GM12891 (cell line): Measurements from ENCODE around the gene RTN4RL1.

Experiments used
- DNase-seq: peaks from one replicate; pipeline ENCODE4 v3.0.0; 2011; ENCODE audit warnings: low spot score; ENCODE audit not compliant: insufficient read length
- FAIRE-seq: peaks from 2 replicates; lab custom pipeline; 2011; peaks lifted over from hg19 to GRCh38; lab: Jason Lieb, UNC
- PAX5 ChIP-seq: IDR thresholded peaks from 2 replicates; pipeline ENCODE4 v1.6.1; 2011; ENCODE audit warnings: low read length, moderate library complexity, mild to moderate bottlenecking; ENCODE audit not compliant: insufficient read depth, severe bottlenecking
- POLR2A ChIP-seq: IDR thresholded peaks from 2 replicates; pipeline ENCODE4 v1.6.1; 2011; ENCODE audit warnings: low read depth, low read length, control low read depth
- POLR2AphosphoS5 ChIP-seq: IDR thresholded peaks from 2 replicates; pipeline ENCODE4 v1.6.1; 2011; ENCODE audit warnings: low read depth, low read length, control low read depth
- POU2F2 ChIP-seq: IDR thresholded peaks from 2 replicates; pipeline ENCODE4 v1.6.1; 2011; ENCODE audit warnings: low read depth, mild to moderate bottlenecking, control low read depth, low read length, moderate library complexity
- SPI1 ChIP-seq: IDR thresholded peaks from 2 replicates; pipeline ENCODE4 v1.6.1; 2011; ENCODE audit warnings: low read depth, low read length, control low read depth
- TAF1 ChIP-seq: IDR thresholded peaks from 2 replicates; pipeline ENCODE4 v1.6.1; 2011; ENCODE audit warnings: low read depth, low read length, control low read depth

Gene RTN4RL1

DNA sequence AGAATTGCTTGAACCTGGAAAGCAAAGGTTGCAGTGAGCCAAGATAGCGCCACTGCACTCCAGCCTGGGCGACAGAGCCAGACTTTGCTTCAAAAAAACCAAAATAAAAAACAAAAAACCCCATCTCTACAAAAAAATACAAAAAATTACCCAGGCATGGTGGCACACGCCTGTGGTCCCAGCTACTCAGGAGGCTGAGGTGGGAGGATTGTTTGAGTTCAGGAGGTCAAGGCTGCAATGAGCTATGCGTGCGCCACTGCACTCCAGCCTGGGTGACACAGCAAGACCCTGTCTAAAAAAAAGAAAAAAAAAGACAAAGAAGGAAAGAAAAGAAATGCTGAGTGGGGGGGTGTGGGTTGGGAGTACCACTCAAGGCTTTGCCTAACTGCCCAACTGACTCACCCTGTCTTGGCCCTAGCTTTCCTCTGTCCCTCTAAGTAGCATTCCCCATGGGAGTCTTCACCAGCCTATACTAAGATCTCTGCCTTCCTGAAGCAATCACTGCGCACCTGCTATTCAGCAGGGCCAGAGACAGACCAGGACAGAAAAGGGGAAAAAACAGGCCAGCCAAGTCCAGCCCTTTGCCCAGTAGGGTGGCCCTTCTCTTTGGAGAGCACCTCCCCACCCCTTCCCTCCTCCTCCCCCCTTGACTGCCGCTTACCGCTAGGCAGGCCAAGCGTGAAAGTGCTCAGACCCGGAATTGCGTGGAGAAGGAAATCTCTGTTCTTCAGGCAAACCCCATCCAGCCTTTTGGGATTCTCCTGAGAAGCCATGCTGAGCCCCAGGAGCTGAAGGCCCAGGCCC is 45.8 kb downstream of the RTN4RL1 start:
- TF ChIP-seq PAX5 (no peak), POLR2A (no peak), POU2F2 (no peak), TAF1 (no peak), POLR2AphosphoS5 (no peak), SPI1 (no peak)
- no peak for FAIRE-seq

DNA sequence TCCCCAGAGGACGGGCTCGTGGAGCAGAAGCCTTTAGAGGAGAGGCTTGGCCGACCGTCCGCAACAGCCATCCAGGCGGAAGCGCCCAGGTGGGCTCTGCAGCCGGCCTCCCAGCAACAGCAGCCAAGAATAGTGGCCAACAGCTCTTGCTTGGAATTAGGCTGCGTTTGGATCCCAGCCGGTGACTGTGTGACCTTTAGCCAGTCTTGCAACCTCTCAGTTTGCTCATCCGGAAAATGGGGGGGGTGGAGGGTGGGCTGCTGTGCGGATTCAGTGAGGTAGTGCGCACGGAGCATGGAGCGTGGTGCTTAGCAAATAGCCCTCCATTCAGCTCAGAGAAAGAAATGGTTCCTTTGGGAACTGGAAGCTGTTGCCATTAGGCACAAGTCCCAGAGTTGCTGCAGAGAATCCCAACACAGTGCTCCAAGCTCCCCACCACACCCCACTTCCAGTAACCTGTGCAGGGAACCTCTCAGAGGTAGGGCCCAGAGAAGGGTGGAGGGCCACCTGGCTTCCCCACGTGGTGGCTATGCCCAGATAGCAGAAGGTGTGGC is 46.7 kb downstream of the RTN4RL1 start:
- DNase-seq (no peak), FAIRE-seq (no peak)

More for the DNA sequence above, 45.8 kb downstream of the RTN4RL1 start:
- DNase-seq, result no peak

DNA sequence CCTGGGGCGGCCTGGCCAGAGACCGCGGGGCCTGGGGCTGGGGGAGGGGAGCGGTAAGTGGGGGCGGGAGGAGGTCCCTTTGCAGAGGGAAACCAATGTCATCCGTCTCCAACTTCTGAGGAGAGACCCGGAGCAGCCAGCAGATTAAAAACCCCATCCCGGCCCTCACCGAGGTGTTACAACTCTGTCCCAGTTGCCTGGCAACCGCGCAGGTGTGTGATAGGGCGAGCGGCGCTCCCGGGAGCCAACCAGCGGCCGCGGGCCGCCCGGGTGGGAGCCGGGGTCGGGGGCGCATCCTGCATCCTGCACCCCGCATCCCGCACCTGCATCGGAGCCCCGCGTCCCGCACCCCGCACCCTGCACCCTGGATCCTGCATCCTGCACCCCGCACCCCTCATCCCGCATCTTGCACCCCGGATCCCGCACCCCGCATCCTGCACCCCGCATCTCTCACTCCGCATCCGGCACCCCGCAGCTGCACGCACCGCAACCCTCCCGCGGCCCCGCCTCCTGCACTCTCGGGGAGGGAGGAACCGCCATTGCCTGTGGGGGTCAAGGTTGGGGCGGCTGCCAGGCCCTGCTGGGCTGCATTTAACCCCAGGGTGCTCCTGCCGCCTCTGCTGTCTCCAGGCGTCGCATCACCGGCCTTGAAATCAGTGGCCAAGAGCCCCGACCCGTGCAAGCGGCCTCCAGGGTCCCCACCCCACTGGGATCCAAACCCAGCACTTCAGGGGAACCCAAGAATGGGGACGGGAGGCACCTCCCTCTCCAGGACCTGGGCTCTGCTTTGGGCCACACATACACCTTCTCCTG is 47.3 kb downstream of the RTN4RL1 start:
- TF ChIP-seq POU2F2 (no peak), SPI1 (no peak), PAX5 (no peak), TAF1 (no peak), POLR2A (no peak), POLR2AphosphoS5 (no peak)
- no peak for DNase-seq
- FAIRE-seq, result no peak

More for the DNA sequence above, 46.7 kb downstream of the RTN4RL1 start:
- TF ChIP-seq TAF1, result no peak
- no peak for TF ChIP-seq POLR2AphosphoS5
- no peak for TF ChIP-seq POU2F2
- TF ChIP-seq SPI1, result no peak
- no peak for TF ChIP-seq PAX5
- TF ChIP-seq POLR2A, result no peak

DNA sequence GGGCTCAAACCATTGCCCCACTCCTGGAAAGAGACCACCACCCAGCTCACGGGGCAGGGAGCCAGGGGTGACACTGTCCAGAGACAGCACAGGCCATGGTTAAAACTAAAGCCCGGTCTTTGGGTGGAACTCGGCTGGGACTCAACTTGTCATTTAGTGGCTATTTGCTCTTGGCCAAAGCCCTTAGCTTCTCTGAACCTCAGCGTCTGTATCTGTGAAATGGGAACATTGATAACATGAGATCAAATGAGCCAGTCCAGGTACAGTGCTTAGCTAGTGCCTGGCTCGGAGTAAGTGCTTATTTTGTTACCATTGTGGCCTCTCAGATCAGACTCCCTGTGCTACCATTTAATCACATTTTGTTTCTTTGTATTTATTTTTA is 48.5 kb downstream of the RTN4RL1 start:
- no peak for FAIRE-seq
- TF ChIP-seq SPI1 (no peak), PAX5 (no peak), TAF1 (no peak), POLR2AphosphoS5 (no peak), POLR2A (no peak), POU2F2 (no peak)

DNA sequence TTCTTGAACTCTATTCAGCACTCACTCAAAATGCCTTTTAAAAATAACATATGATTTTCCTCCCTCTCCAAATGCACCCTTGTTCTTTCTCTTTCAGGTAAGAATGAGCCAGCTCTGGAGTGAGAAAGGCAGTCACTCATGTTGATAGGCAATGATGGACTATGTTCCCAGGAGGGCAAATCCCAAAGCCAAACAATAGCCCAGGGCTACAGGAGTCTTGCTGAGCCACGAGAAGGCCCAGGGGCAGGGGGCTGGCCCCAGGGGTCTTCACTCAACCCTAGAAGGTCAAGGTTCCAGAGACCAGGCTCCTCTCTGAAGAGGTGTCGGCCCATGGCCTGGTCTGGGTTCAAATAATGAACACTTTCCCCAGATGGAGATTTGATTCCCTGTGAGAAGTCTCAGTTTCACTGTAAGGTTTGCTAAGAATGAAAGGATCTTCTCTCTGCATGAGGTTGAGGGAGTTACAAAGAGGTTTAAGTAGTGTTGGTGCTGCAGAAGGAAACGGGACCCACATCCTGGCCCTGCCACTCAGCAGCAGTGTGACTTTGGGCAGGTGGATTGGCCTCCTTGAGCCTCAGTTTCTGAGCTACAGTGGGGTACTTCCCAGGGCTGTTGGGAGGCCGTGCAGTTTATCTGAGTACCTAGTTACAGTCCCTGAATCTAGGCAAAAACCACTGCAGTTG is 49.0 kb downstream of the RTN4RL1 start:
- no peak for FAIRE-seq
- no peak for DNase-seq
- no peak for TF ChIP-seq POLR2A
- no peak for TF ChIP-seq POU2F2
- TF ChIP-seq SPI1, result no peak
- TF ChIP-seq PAX5, result no peak
- TF ChIP-seq POLR2AphosphoS5, result no peak
- TF ChIP-seq TAF1, result no peak

More for the DNA sequence above, 48.5 kb downstream of the RTN4RL1 start:
- DNase-seq, result no peak

DNA sequence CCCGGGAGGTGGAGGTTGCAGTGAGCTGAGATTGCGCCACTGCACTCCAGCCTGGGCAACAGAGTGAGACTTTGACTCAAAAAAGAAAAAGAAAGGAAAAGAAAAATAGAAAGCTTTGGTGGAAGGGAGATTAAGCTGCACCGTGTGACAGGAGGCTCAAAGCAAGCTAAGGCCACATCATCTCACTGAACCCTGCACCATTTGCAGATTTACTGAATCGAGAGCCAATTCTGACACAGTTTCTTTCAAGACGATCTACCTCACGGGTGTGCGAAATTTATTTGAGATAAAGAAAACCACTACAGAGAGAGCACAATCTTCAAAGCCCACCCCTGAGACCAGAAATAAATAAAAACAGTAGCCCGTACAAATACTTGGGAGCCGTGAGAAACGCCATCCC is 49.6 kb downstream of the RTN4RL1 start:
- DNase-seq, result no peak
- FAIRE-seq, result no peak

DNA sequence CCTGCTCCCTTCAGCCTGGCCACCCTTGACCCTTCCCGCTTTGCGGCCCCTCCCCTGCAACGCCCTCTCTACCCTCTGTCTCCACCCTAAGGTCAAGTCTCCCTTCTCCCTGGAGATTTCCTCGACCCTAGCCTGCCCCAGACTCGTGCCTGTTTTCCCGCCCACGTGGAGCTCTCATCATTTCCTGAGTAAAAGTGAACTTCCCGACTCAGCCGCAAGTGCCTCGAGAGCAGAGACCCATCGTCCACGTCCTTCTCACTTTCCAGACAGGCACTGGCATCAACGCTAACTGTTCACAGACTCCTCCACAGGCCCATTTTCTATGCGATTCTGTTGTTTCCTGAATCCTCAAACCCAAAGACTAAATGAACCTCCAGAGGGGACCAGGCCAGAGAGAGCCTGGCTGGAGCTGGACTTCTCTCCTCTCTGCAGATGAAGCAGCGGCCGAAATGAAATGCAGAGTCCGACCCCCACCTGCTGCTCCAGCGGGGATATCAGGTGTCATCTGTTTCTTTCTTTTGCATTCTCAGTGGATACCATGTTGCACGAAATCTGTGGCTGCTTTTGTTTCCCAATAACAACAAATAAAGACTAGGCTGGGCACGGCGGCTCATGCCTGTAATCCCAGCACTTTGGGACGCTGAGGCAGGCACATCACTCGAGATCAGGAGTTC is 52.5 kb downstream of the RTN4RL1 start:
- no peak for DNase-seq
- TF ChIP-seq POU2F2 (no peak), POLR2A (no peak), SPI1 (no peak), POLR2AphosphoS5 (no peak), PAX5 (no peak), TAF1 (no peak)
- FAIRE-seq, result no peak

More for the DNA sequence above, 49.6 kb downstream of the RTN4RL1 start:
- TF ChIP-seq SPI1 (no peak), POLR2A (no peak), POLR2AphosphoS5 (no peak), PAX5 (no peak), TAF1 (no peak), POU2F2 (no peak)

DNA sequence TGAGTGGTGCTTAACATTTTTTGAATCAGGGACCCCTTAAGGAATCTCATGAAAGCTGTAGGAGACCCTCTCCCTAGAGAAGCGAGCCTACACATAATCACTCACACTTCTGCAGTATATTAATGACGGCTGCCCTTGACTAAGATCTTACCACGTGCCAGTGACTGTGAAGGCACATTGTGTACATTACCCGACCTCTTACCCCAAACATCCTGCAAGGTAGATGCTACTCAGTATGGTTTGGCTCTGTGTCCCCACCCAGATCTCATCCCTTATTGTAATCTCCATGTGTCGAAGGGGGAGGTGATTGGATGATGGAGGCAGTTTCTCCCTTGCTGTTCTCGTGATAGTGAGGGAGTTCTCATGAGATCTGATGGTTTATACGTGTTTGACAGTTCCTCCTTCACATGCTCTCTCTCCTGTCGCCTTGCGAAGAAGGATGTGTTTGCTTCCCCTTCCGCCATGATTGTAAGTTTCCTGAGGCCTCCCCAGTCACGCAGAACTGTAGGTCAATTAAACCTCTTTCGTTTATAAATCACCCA is 54.2 kb downstream of the RTN4RL1 start:
- no peak for TF ChIP-seq TAF1
- TF ChIP-seq POLR2A, result no peak
- no peak for TF ChIP-seq POU2F2
- TF ChIP-seq SPI1, result no peak
- no peak for TF ChIP-seq POLR2AphosphoS5
- TF ChIP-seq PAX5, result no peak
- FAIRE-seq, result no peak
- no peak for DNase-seq
